Measurements from ENCODE around the gene TBL1Y.
"Not testable (repeated sequence)": the region's sequence is repeated elsewhere in the genome, so short reads cannot be mapped to it uniquely, and the experiment has no call there.

TBL1Y gene

DNA sequence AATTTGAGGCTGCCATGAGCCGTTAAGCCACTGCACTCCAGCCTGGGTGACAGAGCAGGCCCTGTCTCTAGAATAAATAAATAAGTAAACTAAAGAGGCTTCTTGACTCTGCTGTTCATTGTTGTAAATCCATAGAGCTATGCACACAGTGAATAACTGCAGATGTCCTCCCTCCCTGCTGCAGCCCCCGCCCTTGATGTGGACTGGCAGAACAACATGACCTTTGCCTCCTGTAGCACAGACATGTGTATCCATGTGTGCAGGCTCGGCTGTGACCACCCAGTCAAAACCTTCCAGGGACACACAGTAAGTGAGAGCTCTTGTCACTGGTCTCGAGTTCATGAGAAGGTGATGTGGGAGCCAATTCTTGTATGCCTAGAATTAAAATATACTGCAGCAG is 170.1 kb downstream of the TBL1Y start:
- DNase-seq (ENCODE audit: low read depth in 2 of 2), result not testable (repeated sequence)

DNA sequence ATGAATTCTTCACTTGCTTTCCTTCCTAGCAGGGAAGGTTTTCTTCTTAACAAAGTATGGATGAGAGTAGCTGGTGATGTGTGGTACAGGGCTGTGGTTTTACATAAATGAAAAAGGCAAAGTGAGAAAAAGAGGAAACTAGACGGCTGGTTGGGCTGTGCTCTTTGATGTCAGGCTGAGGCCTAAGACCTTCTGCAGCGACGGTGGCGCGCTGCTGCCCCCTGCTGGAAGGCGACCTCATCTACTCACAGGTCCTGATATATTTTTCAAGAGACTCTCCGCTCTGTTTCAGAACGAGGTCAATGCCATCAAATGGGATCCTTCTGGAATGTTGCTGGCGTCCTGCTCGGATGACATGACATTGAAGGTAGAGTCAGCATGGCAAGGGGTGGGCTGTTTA is 175.1 kb downstream of the TBL1Y start:
- peak; percentile 62 to 70 for DNase-seq (ENCODE audit: low read depth in 2 of 2)

DNA sequence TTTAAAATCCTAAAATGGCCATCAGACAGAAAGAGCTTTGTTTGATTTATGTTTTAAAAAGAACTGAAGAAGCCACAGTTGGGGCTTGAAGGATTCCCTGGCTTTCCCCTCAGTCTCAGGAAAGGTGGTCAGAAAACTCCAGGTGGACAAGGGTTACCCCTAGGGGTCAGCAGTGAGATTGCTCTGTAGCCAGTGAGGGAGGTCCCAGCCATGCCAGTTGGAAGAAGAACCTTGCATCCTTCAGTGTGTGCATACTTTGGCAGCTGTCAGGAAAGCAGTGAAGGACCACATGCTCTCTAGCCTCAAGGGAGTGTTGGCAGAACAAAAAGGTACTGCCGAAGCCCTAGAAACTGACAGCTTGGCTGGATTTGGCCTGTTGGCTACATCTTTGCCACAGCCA is 182.3 kb downstream of the TBL1Y start:
- no peak for DNase-seq (ENCODE audit: low read depth in 2 of 2)

DNA sequence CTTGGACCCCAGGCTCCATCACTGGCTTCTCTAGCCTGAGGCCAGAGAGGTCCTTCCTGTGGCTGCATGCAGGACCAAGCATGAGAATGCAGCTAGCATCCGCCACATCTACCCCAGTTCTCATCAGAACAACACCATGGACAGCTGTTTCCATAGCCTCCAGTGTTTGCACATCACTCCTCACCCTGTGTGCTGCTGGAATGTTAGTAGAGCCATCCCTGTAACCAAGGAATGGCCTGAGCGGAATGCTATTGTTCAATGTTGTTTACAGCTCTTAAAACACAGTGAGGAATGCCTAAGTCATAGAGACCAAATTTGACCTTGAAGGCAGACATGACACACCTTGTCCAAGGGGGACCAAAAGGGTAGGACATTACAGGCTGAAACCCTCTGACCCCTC is 183.9 kb downstream of the TBL1Y start:
- DNase-seq (ENCODE audit: low read depth in 2 of 2), result no peak

DNA sequence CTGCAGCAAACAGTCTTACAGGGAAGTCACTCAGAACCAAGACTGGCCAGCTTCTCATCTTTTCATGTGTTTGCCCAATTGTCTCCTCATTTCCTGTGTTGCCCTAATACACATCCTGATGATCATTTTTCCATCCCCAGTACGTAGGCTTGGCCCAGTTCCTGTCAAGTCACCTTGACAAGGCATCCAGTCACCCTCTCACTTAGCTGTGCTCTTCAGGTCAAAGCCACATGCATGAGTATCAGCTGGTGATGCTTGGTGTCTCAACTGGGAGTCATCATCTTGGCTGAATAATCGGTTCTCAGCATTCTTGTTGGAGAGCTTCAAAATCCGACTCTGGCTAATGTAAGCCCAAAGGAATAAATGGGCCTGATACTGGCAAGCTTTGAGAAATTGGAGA is 186.5 kb downstream of the TBL1Y start:
- DNase-seq (ENCODE audit: low read depth in 2 of 2), result no peak

DNA sequence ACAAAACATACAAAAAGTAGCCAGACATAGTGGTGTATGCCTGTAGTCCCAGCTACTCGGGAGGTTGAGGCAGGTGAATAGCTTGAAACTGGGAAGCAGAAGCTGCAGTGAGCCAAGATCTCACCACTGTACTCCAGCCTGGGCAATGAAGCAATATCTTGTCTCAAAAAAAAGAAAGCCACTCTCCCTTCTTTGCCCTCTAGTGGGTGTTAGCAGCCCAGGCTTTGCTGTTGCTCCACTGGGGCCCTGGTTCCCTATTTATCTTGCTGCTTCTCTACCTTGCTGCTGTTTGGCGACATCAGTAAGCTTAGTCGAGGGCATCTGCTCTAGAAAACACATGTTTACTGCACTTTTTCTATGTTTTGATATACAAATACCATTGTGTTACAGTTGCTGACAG is 189.2 kb downstream of the TBL1Y start:
- DNase-seq (ENCODE audit: low read depth in 2 of 2), result no peak

DNA sequence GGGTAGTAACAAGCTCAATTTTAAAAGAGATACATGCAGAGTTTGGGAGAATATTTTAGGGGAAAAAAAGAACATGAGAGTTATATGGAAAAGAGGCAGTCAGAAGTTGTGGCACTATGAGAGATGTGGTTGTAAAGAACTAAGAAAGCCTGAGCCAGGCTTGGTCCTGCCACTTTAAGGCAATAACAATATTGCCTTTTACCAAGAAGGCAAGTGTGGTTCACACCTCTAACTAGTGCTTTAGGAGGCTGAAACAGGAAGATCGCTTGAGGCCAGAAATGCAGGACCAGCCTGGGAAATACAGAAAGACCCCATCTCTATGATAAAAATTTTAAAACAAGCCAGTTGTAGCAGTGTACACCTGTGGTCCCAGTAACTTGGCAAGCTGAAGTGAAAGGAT is 192.2 kb downstream of the TBL1Y start:
- DNase-seq (ENCODE audit: low read depth in 2 of 2), result no peak

DNA sequence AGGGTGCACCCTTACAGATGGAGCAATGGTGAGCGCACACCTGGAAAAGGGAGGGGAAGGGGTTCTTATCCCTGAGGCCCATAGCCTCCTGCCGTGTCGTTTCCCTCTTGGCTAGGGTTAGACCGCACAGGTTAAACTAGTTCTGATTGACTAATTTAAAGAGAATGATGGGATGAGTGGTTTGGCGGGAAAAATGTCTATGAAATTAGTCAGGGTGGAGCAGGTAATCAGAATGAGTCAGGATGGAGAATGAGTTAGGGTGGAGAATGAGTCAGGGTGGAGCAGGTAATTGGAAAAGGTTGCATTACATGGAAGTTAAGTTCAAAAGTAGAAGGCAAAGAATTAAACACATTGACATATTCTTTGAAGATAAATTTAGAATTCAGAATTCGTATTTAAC is 196.7 kb downstream of the TBL1Y start:
- no peak for DNase-seq (ENCODE audit: low read depth in 2 of 2)

DNA sequence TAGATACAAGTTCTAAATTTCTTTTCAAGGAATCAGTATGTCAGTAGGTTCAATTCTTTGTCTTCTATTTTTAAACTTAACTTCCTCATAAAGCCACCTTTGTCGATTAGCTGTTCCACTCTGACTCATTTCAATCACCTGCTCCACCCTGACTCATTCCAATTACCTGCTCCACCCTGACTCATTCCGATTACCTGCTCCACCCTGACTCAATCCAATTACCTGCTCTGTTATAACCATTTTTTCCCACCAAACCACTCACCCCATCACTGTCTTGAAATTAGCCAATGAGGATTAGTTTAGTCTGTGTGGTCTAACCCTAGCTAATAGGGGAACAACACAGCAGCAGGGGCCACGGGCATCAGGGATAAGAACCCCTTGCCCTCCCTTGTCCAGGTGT is 199.6 kb downstream of the TBL1Y start:
- no peak for DNase-seq (ENCODE audit: low read depth in 2 of 2)

DNA sequence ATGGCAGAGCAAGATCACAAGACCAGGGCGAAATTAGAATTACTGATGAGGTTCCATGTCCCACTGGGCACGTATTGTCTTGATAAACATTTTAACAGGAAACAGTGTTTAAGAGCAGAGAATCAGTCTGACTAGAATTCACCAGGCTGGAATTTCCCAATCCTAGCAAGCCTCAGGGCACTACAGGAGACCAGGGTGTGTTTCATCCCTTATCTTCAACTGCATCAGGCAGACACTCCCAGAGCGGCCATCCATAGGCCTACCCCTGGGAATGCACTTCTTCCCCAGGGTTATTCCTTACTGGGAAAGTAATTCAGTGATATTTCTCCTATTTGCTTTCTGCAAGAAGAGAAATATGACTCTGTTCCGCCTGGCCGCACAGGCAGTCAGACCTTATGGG is 205.4 kb downstream of the TBL1Y start:
- DNase-seq (ENCODE audit: low read depth in 2 of 2), result no peak

DNA sequence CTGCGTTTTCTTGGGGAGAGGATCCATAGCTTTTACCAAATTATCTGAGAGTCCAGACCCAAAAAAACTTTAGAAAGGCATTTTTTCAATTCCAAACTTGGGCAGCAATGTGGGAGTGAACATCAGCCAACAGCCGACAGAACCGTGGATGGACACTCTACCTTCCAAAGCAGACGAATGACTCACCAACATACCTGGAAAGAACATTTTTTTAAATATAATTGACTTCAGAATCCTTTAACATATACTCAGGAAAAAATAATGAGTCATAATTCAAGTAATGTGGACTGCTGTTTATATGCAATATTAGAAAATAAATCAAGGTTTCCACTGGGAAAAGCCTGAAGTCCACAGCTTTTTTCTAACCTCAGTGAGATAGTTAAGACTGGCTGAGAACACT is 211.7 kb downstream of the TBL1Y start:
- no peak for DNase-seq (ENCODE audit: low read depth in 2 of 2)

DNA sequence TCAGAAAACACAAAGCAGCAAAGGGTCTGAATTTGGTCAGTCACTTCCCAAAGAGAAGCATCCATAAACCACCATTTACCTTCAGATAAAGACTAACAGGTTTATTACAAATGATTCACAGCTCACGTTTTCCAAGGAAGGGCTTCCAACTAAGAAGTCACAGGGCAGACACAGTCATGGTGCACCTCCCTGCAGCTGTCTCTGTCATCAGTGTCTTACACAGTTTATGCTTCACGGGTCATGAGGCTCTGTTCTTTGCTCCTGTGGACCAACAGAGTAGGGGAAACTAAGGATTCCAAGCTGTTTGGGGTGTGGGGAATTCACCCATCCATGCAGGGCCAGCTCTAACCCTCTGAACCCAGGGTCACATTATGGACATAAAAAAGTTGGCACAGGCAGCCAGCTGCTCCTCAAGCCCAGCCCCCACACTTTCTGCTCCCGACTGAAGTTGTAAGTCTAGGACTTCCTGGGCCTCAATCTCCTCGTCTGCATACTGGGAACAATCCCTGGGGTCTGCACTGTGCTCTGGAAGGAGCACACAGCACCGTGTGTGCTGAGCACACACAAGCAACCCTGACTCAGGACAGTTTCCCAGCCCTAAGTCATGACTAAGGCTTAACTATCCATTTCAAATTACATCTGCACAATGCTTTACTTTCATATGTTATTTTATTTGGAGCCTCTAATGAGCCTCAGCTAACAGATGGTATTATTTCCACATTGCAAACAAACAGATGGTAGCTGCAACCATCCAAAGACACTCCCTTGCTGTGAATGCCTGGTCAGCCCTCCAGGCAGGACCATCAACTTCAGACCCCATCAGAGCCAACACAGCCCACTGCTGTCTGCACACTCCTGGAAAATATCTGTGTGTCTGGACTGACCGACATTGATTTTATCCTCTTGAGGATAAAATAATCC is 214.9 kb downstream of the TBL1Y start:
- DNase-seq (ENCODE audit: low read depth in 2 of 2), result no peak

DNA sequence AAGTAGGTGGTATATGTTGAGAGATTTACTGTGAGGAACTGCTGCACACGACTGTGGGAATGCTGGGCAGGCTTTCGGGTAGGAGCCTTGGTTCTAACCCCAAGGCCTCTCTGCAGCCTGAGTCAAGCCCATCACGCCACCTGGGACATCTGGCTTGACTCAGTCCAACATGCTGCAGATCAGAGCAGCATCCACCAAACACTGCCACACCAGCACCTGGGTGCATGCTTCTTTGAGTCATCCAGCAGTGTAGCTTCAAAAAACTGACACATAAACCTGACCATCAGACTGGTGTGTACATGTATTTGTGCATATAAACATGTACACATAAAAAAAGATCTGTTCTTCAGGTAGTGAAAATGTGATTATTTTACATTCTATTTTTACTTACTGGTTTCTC is 217.7 kb downstream of the TBL1Y start:
- no peak for DNase-seq (ENCODE audit: low read depth in 2 of 2)

All from stimulated activated CD4-positive, alpha-beta T cell treated with anti-CD3 and anti-CD28 coated beads, Interleukin-4, amount 100 ng/mL, for 48 hours (primary cell).